Stimulated activated CD8-positive, alpha-beta memory T cell treated with anti-CD3 and anti-CD28 coated beads, Interleukin-7, amount 100 ng/mL, for 4 hours (primary cell): ENCODE measurements around the gene AP2A2.

ENCODE experiments used
- DNase-seq, 2 donors: peaks; one replicate each; pipeline ENCODE4 v3.0.0-alpha.2; 2020; ENCODE audit warnings: low read depth in 2 of 2

Gene AP2A2

GRCh38 chr11:1030086-1030485 lies 104.4 kb downstream of the AP2A2 start:
- DNase-seq, result no peak

- no peak for DNase-seq
Observed at GRCh38 chr11:1030556-1030955, 104.9 kb downstream of the AP2A2 start.

- DNase-seq, result no peak
Observed at GRCh38 chr11:1031121-1031899, 105.6 kb downstream of the AP2A2 start.

- no peak for DNase-seq
Observed at GRCh38 chr11:1032310-1032891, 106.7 kb downstream of the AP2A2 start.

GRCh38 chr11:1033016-1033798 lies 107.5 kb downstream of the AP2A2 start:
- DNase-seq, result no peak

- DNase-seq, result no peak
Observed at GRCh38 chr11:1034001-1034400, 108.3 kb downstream of the AP2A2 start.

- DNase-seq, result no peak
Observed at GRCh38 chr11:1034456-1035295, 109.0 kb downstream of the AP2A2 start.

GRCh38 chr11:1035577-1036283 lies 110.1 kb downstream of the AP2A2 start:
- DNase-seq, result no peak

- DNase-seq, result no peak
Observed at GRCh38 chr11:1036303-1036923, 110.7 kb downstream of the AP2A2 start, which contains the start of gene MUC6. MUC6 (minus strand) TSS chr11:1036718; CDS start chr11:1036655, 63 bp downstream.

GRCh38 chr11:1036931-1037330 lies 111.3 kb downstream of the AP2A2 start:
- no peak for DNase-seq

GRCh38 chr11:1037506-1038055 lies 111.9 kb downstream of the AP2A2 start:
- DNase-seq, result no peak

- DNase-seq, result no peak
Observed at GRCh38 chr11:1038361-1038760, 112.7 kb downstream of the AP2A2 start.

GRCh38 chr11:1038921-1039320 lies 113.3 kb downstream of the AP2A2 start:
- DNase-seq, result no peak

GRCh38 chr11:1039481-1040427 lies 114.1 kb downstream of the AP2A2 start:
- DNase-seq, result no peak

GRCh38 chr11:1040428-1041148 lies 114.9 kb downstream of the AP2A2 start:
- DNase-seq, result no peak

GRCh38 chr11:1041149-1041467 lies 115.4 kb downstream of the AP2A2 start:
- no peak for DNase-seq

- DNase-seq, result no peak
Observed at GRCh38 chr11:1041471-1041870, 115.8 kb downstream of the AP2A2 start.

- DNase-seq, result no peak
Observed at GRCh38 chr11:1041936-1042608, 116.4 kb downstream of the AP2A2 start.
